Kidney capillary endothelial cell (primary cell): ENCODE data around the gene C9orf78.

ENCODE experiments used
- DNase-seq: peaks from one replicate; pipeline ENCODE4 v3.0.0-alpha.2; 2018; ENCODE audit warnings: low spot score

Gene C9orf78

DNA sequence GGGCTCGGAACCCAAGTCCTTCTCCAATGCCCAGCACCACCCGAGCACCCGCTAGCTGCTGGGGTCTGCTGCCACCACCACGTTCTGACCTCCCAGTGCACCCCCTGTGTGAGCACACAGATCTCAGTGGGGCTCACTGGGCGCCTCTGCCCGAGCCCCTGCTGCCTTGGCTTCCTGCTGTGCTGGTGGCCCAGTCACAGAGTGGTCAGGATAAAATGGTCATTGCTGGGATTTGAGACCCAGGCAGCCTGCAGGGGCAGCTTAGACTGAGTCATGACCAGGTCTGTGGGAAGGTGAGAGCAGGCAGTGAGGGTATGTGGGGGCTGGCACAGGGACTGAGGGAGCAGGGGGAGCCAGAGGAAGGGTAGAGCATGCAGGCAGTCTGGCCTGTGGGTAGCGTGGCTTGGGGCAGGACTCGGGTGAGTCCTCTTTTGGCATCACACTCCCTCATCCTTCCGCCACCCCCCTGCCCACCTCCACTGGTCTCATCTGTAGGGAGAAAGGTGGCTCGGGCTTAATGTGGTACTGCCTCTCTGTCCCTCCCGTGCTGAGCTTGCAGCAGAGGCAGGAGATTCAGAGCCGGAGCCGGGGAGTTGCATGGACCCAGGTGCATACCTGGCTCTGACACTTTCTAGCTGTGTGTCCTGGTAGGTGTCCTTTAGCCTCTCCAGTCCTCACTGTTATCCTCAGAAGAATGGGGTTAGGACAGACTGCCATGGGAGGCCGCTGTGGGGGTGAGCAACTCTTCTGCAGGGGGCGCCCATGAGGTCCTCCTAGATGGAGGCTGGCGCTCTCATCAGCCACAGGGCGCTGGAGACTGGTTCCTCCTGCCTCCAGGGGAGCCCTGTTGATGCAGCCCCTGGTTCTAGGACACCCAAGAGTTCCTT, 32.3 kb upstream of the C9orf78 start:
- no peak for DNase-seq

DNA sequence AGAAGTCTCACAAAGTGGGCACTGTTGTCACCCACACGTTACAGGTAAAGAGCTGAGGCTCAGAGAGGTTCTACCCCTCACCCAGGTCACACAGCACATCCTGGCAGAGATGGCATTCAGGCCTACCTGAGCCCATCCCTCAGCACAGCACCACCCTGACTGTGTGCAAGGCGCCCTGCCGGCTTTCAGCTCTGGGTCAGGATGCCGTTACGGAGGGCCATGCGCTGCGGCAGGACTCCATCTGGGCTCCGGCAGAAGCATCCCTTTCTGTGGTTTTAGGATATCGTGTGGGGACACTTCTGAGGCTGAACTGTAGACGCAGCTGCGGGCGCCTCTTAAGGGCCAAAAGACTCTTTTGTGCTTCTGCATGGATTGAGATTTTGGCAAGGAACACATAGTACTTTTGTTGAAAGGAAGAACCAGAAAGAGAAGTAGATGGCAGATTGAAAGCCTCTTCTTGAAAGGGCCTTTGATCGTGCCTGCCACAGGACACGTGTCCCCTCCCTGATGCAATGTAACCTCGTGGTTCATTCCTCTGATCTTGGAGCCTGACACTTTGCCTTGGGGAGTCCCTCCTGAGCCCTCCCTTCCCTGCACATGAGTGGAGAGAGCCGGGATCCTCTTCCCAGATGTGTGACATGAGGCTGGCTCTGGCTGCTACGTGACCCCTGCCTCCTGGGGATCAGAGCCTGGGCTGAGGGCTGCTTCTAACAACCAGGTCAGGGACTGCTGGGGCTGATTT, 31.5 kb upstream of the C9orf78 start:
- DNase-seq = no peak

DNA sequence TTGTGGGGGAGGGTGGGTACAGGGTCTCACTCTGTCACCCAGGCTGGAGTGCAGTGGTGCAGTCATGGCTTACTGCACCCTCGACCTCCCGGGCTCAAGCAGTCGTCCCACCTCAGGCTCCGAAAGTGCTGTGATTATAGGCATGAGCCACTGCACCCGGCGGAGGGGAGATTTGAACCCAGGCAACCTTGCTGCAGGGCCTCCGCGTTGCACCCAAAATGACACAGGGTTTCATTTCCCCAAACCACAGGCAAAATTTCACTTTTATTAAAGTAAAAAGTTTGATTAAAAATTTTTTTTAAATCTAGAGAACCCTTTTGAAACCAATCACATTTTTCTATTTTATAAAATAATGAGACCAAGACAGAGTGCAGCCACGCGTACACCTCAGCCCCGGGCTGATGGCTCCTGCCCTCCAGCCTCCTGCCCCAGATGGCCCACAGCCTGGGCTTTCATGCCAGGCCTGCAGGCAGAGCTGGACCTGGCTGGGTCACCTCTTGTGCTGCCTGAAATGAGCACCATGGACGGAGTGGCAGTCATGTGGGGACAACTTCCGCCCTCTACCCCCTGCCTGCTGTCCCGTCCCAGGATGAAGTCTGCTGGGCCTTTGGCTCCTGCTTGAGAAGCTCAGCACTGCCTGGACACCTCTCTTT, 30.7 kb upstream of the C9orf78 start:
- DNase-seq = no peak

DNA sequence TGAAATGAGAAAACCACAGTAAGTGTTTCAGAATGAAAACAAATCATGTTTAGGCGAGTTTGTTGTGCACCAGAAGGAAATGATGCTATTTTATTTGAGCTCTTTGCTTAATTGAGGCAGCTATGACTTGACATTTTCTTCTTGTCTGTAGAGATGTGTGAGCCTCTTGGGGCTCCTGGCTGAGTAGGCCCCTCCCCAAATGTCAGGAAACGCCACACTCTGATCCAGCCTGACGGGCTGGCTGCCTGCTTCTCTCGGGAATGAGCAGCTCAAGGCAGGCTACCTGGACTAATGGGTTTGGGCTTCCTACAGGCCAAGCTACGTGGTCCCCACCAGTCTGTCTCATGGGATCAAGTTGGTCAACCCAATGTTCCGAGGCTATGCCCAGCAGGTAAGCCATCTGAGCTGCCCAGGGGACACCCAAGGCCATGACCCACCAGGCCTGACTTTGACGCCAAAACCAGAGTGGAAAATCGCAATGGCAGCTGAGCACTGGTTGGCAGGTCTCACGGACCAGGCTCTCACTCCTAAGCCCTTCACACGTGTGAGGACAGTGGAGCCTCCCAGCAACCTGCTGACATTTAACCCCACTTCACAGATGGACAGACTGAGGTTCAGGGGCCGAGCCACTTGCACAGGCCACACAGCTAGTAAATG, 30.0 kb upstream of the C9orf78 start:
- DNase-seq = no peak

DNA sequence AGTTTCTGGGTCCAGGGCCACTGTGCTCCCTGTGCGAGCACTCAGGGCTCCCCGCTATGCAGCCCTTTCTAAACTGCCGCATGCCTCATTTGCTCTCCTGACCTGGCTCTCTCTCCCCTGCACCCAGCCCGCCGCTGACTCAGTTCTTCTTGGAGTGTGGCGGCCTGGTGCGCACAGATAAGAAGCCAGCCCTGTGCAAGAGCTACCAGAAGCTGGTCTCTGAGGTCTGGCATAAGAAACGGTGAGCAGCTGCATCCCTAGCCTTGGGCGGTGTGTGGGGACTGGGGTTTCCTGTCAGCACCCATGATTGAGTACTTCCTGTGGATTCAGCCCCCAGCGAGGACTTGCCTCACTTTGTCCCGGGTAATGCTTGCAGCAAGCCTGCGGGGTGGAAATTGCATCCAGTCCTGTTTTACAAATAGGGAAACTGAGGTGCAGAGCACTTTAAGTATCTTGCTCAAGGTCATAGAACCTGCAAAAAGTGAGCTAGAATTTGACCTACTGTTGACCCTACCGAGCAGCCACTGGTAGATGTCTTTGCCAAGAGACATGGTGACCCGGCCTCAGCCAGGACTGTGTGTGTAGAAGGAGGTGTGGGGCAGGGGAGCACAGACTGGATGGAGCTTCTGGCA, 28.1 kb upstream of the C9orf78 start:
- DNase-seq = peak; percentile 57

DNA sequence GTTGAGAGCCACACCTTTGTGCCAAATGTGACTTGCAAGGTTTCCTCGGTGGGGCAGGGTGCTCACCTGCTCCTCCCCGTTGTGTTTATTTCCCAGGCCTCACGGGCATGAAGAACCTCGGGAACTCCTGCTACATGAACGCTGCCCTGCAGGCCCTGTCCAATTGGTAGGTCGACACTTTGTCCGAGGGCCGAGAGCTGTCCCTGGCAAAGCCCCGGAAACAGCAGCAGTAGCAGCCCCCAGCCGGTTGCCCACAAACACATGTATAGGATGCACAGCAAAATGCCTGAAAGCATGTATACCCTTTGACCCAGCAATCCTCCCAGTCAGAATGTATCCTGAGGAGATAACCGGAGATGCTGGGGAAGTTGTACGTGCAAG, 26.4 kb upstream of the C9orf78 start:
- no peak for DNase-seq

DNA sequence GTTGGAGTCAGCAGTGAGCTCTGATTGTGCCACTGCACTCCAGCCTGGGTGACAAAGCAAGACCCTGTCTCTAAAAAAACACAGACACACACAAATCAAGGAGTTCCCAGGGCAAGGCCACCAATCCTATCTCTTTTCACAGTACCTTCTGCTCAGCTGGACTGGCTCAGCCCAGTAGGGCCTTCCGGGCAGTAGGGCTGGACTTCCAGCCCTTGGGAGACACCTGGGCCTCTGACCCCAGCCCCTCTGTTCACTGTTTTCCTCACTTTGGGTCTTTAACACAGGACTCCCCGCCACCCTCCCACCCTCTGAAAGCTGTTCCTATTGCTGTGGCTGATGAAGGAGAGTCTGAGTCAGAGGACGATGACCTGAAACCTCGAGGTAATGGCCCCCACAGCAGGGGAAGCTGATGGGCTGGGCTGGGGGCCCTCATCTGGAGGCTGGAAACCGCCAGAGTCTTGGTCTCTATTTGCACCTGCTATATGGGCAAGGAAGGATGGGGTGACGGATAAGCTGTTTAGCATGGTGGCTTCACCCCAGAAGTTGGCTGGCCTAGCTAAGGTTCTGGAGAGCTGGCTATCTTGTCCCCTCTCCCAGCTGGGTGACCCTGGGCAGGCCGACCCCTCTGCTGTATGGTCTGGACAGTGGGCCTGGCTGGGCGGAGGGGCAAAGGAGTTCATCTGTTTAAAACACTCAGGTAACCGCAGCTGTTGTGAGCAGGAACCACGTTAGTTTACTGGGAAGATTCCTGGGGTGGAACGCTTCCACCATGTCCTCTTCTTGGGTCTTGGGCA, 25.8 kb upstream of the C9orf78 start:
- DNase-seq = no peak

DNA sequence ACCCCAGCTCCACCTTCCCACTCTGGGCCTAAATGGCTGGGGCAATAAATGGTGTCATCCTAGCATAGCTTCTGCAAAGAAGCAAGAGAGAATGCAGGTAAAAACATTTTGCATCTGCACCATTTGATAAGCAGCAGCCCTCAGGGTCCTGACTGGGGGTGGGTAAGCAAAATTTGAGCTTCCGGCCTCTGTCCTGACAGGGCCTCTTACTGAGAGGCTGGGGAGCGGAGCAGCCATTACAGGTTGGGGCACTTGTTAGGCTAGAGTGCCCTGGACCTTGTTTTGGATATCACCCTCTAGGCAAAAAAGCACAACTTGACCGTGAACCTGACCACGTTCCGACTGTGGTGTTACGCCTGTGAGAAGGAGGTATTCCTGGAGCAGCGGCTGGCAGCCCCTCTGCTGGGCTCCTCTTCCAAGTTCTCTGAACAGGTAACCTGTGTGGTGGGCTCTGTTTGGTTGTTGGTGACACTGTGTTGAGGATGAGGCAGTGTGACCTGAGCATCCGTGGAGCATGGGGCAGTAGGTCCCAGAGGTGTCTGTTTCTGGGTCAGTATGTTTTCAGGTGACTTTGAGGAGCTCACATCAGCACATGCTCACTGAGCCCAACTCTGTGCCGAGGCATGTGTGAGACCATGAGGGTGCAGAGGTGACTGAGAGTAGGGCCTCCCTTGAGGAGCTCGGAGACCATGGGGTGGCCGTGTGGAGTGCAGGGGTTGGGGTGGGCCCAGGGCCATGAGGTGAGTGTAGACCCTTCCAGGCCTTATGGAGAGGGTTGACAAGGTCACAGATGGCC, 23.3 kb upstream of the C9orf78 start:
- no peak for DNase-seq

DNA sequence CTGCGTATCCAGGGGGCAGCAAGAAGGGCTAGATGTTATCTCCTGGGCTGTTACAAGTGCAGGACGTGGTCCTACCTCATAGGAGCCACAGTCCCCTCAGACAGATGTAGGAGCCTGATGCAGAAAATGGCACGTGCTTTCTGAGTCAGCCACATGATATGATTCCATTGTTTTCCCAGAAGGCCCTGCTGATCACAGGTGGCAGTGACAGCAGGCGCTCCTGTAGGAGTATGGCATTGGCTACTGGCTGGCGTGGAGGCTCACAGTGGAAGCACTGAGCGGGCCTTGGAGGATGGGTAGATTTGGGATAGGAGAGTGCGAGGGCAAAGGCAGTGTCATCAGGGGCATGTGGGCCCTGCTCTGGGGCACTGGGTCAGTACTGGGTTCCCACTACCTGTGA, 22.1 kb upstream of the C9orf78 start:
- no peak for DNase-seq

DNA sequence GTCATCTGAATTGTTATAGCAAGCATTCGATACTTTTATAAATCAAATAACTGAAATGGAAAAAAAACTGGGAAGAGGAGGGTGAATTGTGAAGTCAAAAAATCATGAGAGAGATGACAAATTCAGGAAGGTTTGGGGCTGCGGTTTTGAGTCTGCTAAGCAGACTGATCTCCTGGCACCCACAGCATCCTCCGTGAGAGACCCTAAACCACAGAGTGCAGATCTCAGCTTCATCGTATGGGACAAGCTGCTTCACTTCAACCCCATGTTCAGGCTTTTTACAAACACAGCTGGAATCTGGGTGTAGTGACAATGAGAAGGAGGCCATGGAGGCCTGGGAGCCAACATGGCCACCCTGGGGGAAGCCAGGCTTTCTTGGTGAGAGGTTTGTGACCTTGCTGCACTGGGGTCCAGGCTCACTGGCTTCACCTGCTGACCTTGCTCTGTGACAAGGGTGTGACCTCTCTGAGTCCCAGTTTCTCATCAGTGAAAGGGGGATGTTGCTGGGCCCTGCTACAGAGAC, 19.6 kb upstream of the C9orf78 start:
- no peak for DNase-seq

DNA sequence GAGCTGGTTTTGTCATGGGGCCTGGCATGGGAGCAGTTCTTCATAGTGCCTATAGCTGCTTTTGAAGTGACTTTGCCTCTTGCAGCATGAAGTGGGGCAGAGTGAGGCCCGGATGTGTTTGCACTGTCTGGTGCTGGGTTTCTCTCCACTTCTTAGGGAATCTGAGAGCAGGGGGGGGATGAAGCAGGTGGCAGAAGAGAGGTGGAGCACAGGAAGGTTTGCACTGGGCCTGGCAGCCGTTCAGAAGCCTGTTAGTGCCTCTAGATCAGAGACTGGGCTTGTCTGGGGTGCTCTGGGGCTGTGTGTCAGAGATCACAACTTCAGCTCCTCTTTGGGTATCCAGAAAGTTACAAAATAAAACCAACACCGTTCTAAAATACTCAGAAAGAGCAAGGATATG, 18.5 kb upstream of the C9orf78 start:
- DNase-seq = no peak

DNA sequence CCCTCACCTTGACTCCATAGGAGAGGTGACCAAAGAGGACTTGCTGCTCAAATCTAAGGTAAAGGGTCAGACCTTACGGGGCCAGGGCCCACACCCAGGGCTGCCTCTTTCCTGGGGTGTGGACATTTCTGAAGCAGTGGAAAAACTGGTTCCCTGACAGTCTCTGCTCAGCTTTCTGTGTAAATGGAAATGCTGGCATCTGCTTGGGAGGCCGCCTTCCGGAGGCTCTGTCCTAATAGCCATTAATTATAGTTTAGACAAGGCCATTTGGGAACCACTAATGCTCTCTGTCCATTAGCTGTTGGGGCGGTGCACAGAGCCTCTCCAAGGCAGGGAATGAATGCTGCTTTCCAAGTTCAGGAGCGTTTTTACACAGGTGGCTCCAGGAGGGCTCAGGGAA, 17.5 kb upstream of the C9orf78 start:
- DNase-seq = no peak

DNA sequence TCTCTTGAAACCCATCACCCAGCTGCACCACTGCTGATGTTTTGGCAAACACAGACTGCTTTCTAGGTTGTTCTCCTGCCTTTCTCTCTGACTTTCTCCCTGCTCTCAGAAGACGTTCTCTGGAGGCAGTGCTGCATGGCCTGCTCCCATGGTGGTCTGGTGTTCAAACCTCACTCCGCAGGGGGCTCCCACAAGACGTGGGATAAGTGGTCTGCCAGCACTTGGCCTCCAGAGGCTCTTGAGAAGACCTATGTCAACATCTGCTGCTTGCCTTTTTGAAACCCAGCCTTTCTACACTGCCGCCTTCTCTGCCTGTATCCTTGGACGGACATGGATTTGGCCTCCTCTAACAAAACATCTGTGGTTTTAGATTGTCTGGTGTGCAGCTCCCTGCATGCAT, 16.7 kb upstream of the C9orf78 start:
- no peak for DNase-seq

DNA sequence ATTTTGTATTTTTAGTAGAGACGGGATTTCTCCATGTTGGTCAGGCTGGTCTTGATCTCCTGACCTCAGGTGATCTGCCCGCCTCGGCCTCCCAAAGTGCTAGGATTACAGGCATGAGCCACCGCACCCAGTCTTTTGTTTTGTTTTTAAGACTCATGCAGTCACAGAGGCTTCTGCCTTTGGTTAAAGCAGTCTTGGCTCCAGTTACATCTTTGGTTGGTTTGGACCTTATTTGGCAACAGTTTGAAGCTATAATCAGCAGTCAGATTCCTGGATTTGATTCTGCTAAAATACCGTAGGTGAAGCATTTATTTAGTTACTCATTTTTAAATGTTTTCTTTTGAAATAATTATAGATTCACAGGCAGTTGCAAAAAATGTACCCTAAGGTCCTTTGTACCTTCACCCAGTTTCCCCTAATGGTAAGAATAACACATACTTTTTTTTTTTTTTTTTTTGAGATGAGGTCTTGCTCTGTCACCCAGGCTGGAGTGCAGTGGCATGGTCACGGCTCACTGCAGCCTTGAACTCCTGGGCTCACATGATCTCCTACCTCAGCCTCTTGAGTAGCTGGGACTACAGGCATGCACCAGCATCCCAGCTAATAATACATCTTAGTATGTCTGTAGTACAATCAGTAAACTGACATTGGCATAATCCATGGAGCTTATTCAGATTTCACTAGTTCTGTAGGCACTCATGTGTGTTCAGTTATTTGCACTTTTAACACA, 15.9 kb upstream of the C9orf78 start:
- no peak for DNase-seq

DNA sequence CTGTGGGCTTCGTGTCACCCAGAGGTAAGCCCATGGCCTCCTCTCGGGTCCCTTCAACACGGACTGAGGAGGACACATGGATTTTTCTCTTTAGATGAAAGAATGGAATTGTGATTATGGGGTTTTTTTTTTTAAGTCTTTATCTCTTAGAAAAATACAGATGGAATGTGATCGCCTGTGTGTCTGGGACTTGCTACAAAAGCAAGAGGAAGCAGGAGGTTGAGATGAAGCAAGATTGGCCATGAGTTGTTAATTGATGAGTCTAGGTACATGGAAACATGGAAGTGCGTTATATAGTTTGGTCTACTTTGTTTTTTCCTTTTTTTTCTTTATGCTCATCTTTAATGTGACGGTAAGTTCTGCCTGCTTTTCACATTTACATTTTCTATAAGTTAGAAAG, 14.8 kb upstream of the C9orf78 start:
- DNase-seq = no peak

DNA sequence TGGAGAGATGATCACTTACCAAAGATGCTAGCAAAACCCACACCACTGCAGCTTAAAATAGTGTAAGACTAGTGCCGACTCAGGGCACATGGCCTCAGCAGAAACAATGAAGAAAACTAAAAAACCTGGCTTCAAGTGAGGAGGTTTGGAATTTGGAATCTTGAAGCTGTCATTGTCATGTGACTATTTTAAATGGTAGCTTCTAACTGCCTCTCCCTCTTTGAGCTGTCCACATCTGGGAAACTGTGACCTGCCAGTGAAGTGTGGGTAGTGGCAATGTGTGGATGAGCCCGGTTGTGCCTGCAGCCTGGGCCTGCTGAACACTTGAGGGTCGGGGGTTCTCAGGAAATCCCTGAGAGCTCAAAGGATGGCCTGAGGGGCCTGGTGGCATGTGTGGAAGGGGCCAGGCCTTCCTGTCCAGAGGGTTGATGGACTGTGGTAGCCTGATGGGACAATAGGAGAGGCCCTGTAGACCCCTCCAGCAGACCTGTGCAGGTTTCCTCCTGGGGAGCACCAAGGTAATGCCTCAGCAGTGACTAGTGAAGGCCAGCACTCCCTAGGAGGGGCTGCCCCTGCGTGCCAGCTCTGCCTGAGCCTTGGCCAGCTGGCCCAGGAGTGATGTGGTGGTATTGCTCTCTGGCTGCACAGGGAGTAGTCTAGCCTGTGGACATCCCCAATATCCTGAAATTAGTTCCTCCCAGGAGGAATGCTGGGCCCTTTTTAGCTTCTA, 13.8 kb upstream of the C9orf78 start:
- DNase-seq = no peak

DNA sequence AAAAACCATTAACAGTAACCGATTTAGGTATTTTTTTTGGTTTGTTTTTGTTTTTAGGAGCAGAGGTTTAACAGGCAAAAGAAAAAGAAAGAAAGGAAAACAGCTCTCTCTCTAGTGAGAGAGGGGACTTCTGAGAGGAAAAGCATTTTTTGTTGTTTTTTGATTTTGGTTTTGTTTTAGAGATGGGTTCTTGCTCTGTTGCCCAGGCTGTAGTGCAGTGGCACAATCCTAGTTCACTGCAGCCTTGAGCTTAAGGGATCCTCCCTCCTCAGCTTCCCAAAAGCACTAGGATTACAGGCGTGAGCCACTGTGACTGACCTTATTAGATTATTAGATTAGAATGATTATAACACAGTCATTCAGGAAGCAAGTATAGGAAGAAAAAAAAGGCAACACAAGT, 10.3 kb upstream of the C9orf78 start:
- no peak for DNase-seq

DNA sequence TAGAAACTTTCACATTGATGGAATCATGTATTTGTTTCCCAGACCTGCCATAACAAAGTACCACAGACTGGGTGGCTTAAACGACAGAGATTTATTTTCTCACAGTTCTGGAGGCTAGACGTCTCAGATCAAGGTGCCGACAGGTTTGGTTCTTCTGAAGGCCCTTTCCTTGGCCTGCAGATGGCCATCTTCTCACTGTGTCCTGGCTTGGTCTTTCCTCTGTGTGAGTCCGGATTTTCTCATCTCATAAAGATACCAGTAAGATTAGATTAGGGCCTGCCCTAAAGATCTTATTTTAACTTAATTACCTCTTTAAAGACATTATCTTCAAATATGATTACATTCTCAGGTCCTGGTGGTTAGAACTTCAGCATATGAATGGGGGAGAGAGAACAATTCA, 6.0 kb upstream of the C9orf78 start:
- no peak for DNase-seq

DNA sequence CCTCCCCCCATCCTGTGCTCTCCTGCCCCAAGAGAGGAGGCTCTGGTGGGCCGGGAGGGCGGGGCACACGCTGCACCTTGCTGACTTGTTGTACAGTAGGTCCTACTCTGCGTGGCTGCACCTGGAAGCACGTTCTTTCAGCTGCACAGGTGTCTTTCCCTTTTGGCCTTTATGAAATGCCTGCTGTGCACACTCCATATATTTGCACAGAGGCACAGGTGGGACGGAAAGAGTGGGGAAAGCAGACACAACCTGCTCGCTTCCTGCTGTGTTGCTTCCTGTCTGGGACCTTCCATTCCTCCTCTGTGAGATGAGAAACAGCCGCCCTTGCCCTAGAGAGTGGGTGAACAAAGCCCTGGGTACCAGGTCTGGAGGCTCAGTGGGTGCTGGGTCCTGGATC, 5.0 kb upstream of the C9orf78 start:
- no peak for DNase-seq
